Sciatic nerve (tissue), 2 donors: Measurements from ENCODE around the gene VWA2. TPM values are rescaled to one million over a fixed set of nuclear protein-coding genes. Genes with fewer than 3 reads are reported as not detected.

Source experiments
- ATAC-seq: fragments of 200-7000 bp; cut with Tn5 transposase; one replicate; pipeline ENCODE4 v1.9.1; 2020; ENCODE audit warnings: mild to moderate bottlenecking, moderate library complexity
- DNase-seq: peaks from one replicate; pipeline ENCODE4 v3.0.0-alpha.2; 2020; ENCODE audit warnings: low spot score
- intact Hi-C: fragments of 100-400 bp; cut with DNase I; formaldehyde crosslinking; loops from one replicate; pipeline ENCODE4 v1.14.2; 2022
- total RNA-seq: library from RNA; stranded (reverse); fragmentation: NEBNext Ultra II Directional; extraction: Animal tissue kit (Norgen Biotek cat#: 25700); gene quantifications from one replicate; pipeline ENCODE4 v1.2.1, GENCODE V29; 2021
- donor health status: DM: no; HTN: no; CAD: no.
- donor health status: DM: no; HTN: no; CAD: no.

VWA2 gene
- 0.62 TPM for total RNA-seq

- DNase-seq: no peak
- ATAC-seq: peak; percentile 39
- intact Hi-C loops: no loop called here
Measured at GRCh38 chr10:114239117-114239993, at the start of gene VWA2. Gene VWA2 (plus strand): TSS chr10:114239254. CDS start chr10:114248714, 9,460 bp downstream.

GRCh38 chr10:114189700-114190099 lies 49.4 kb upstream of the VWA2 start:
- DNase-seq (no peak), ATAC-seq (no peak)
- intact Hi-C loops: no loop called here

- intact Hi-C loops: no loop called here
- ATAC-seq (no peak), DNase-seq (no peak)
Measured at GRCh38 chr10:114195079-114195478, 44.0 kb upstream of the VWA2 start.

- intact Hi-C loops: no loop called here
- DNase-seq: no peak
- no peak for ATAC-seq
Measured at GRCh38 chr10:114199239-114199638, 39.8 kb upstream of the VWA2 start.

GRCh38 chr10:114202812-114203211 lies 36.2 kb upstream of the VWA2 start:
- ATAC-seq: no peak
- intact Hi-C loops: no loop called here
- no peak for DNase-seq

GRCh38 chr10:114206902-114207301 lies 32.2 kb upstream of the VWA2 start:
- intact Hi-C loops: no loop called here
- DNase-seq (no peak), ATAC-seq (no peak)

- ATAC-seq (no peak), DNase-seq (no peak)
- intact Hi-C loops: no loop called here
Measured at GRCh38 chr10:114207349-114207748, 31.7 kb upstream of the VWA2 start.

GRCh38 chr10:114208351-114208750 lies 30.7 kb upstream of the VWA2 start:
- no peak for DNase-seq
- intact Hi-C loops: no loop called here
- ATAC-seq: no peak

GRCh38 chr10:114212153-114212552 lies 26.9 kb upstream of the VWA2 start:
- DNase-seq (no peak), ATAC-seq (no peak)
- intact Hi-C loops: no loop called here

GRCh38 chr10:114215033-114215432 lies 24.0 kb upstream of the VWA2 start:
- DNase-seq (no peak), ATAC-seq (no peak)
- intact Hi-C loops: no loop called here

- intact Hi-C loops: no loop called here
- DNase-seq: no peak
- ATAC-seq: no peak
Measured at GRCh38 chr10:114220281-114220680, 18.8 kb upstream of the VWA2 start.

- DNase-seq (no peak), ATAC-seq (no peak)
- intact Hi-C loops: no loop called here
Measured at GRCh38 chr10:114221235-114221634, 17.8 kb upstream of the VWA2 start.

GRCh38 chr10:114223066-114223465 lies 16.0 kb upstream of the VWA2 start:
- DNase-seq (no peak), ATAC-seq (no peak)
- intact Hi-C loops: no loop called here

GRCh38 chr10:114228156-114228555 lies 10.9 kb upstream of the VWA2 start:
- no peak for DNase-seq
- intact Hi-C loops: no loop called here

GRCh38 chr10:114232561-114233176 lies 6.4 kb upstream of the VWA2 start:
- DNase-seq: no peak

More at GRCh38 chr10:114228156-114228555, 10.9 kb upstream of the VWA2 start:
- no peak for ATAC-seq

GRCh38 chr10:114233482-114233881 lies 5.6 kb upstream of the VWA2 start:
- no peak for DNase-seq
- ATAC-seq: no peak
- intact Hi-C loops: no loop called here

More at GRCh38 chr10:114232561-114233176, 6.4 kb upstream of the VWA2 start:
- intact Hi-C loops: no loop called here
- ATAC-seq: no peak

GRCh38 chr10:114234132-114234531 lies 4.9 kb upstream of the VWA2 start:
- no peak for DNase-seq
- ATAC-seq: no peak
- intact Hi-C loops: no loop called here

GRCh38 chr10:114239994-114240345 lies 916 bp downstream of the VWA2 start:
- intact Hi-C loops: no loop called here
- ATAC-seq: no peak
- DNase-seq: no peak

- DNase-seq: no peak
- no peak for ATAC-seq
- intact Hi-C loops: no loop called here
Measured at GRCh38 chr10:114242235-114242634, 3.2 kb downstream of the VWA2 start.

- no peak for DNase-seq
- ATAC-seq: no peak
- intact Hi-C loops: no loop called here
Measured at GRCh38 chr10:114243661-114244060, 4.6 kb downstream of the VWA2 start.

- no peak for ATAC-seq
- intact Hi-C loops: no loop called here
- DNase-seq: no peak
Measured at GRCh38 chr10:114244126-114244525, 5.1 kb downstream of the VWA2 start.
